GM21619 (cell line): ENCODE data around the gene SCN4A.
"Not testable (repeated sequence)": the region's sequence is repeated elsewhere in the genome, so short reads cannot be mapped to it uniquely, and the experiment has no call there.

Source experiments
- ATAC-seq: cut with Tn5 transposase; IDR thresholded peaks from one replicate; pipeline ENCODE4 v1.9.1; 2021; ENCODE audit not compliant: unreplicated experiment

SCN4A gene

GRCh38 chr17:63889026-63889848, 83.5 kb downstream of the SCN4A start:
- ATAC-seq: not testable (repeated sequence)
